GM12865 (cell line): ENCODE results near the gene ZBTB20.

ENCODE experiments used
- DNase-seq: peaks from one replicate; pipeline ENCODE4 v3.0.0; 2010; ENCODE audit warnings: low read depth
- H3K4me3 ChIP-seq: 2 replicates; pipeline ENCODE4 v1.5.1; 2011; ENCODE audit warnings: mild to moderate bottlenecking, low read depth, low read length, control low read depth
- CTCF ChIP-seq: IDR thresholded peaks from 2 replicates; pipeline ENCODE4 v1.5.1; 2011; ENCODE audit warnings: low read length, control low read depth, low read depth, inconsistent platforms; ENCODE audit not compliant: insufficient read depth; ENCODE audit errors: missing control alignments

The ZBTB20 gene

GRCh38 chr3:114668099-114668498 lies 479.0 kb downstream of the ZBTB20 start:
- DNase-seq: peak; percentile 3
- no peak for TF ChIP-seq CTCF

GRCh38 chr3:114666623-114667022 lies 480.5 kb downstream of the ZBTB20 start:
- TF ChIP-seq CTCF: no peak
- DNase-seq: no peak
- H3K4me3 ChIP-seq: no peak overlapping the region

More at GRCh38 chr3:114668099-114668498, 479.0 kb downstream of the ZBTB20 start:
- H3K4me3 ChIP-seq: no peak overlapping the region

- DNase-seq: no peak
- no peak for TF ChIP-seq CTCF
- H3K4me3 ChIP-seq: no peak overlapping the region
Observed at GRCh38 chr3:114664006-114664405, 483.1 kb downstream of the ZBTB20 start.

- TF ChIP-seq CTCF: no peak
Observed at GRCh38 chr3:114660808-114661207, 486.3 kb downstream of the ZBTB20 start.

GRCh38 chr3:114660124-114660523 lies 487.0 kb downstream of the ZBTB20 start:
- DNase-seq: no peak
- TF ChIP-seq CTCF: no peak
- no peak overlapping the region for H3K4me3 ChIP-seq

More at GRCh38 chr3:114660808-114661207, 486.3 kb downstream of the ZBTB20 start:
- DNase-seq: no peak
- H3K4me3 ChIP-seq: no peak overlapping the region

GRCh38 chr3:114659109-114660061 lies 487.7 kb downstream of the ZBTB20 start:
- no peak for DNase-seq
- TF ChIP-seq CTCF: no peak
- H3K4me3 ChIP-seq: no peak overlapping the region
